Measurements from ENCODE around the gene HINT1.
"Not testable (repeated sequence)": the region's sequence is repeated elsewhere in the genome, so short reads cannot be mapped to it uniquely, and the experiment has no call there.

HINT1 gene

DNA sequence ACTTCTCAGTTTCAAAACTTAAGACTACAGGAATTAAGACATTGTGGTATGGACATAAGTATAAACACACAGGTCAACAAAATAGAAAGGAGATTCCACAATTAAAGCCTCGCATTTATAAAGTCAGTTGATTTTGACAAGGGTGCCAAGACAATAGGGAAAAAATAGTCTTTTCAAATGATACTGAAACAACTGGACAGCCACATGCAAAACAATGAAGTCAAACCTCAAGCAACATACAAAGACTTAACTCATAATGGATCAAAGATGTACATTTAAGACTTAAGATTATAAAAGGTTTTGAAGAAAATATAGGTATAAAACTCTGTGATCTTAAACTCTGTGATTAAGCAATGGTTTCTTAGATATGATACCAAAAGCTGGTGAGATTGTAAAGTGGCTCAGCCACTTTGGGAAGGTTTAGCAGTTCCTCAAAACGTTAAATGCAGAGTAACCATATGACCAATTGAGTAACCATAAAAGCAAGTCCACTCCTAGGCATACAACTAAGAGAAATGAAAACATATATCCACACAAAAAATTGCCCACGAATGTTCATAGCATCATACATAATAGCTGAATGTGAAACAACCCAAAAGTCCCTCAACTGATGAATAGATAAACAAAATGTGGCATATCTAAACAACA, 22.0 kb downstream of the HINT1 start:
- no peak overlapping the region for H3K4me3 ChIP-seq (ENCODE audit: low read depth, low read length)
- TF ChIP-seq, protein P1, sequence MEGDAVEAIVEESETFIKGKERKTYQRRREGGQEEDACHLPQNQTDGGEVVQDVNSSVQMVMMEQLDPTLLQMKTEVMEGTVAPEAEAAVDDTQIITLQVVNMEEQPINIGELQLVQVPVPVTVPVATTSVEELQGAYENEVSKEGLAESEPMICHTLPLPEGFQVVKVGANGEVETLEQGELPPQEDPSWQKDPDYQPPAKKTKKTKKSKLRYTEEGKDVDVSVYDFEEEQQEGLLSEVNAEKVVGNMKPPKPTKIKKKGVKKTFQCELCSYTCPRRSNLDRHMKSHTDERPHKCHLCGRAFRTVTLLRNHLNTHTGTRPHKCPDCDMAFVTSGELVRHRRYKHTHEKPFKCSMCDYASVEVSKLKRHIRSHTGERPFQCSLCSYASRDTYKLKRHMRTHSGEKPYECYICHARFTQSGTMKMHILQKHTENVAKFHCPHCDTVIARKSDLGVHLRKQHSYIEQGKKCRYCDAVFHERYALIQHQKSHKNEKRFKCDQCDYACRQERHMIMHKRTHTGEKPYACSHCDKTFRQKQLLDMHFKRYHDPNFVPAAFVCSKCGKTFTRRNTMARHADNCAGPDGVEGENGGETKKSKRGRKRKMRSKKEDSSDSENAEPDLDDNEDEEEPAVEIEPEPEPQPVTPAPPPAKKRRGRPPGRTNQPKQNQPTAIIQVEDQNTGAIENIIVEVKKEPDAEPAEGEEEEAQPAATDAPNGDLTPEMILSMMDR (IDR thresholded peaks at IDR 0.05; ENCODE audit: low read depth, low read length) = no peak

DNA sequence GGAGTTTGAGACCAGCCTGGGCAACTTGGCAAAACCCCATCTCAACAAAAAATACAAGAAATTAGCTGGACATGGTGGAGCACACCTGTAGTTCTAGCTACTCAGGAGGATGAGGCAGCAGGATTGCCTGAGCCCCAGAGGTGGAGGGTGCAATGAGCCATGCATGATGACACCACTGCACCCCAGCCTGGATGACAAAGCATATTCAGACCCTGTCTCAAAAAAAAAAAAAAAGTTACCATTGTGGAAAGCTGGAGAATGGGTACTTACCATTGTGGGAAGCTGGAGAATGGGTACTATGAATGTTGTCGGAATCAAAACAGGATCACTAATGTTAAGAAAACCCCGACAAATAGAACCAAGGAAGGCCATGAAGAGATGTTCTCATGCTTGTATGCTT, 25.7 kb downstream of the HINT1 start:
- TF ChIP-seq, protein P1 (IDR thresholded peaks at IDR 0.05; ENCODE audit: low read depth, low read length) = no peak

DNA sequence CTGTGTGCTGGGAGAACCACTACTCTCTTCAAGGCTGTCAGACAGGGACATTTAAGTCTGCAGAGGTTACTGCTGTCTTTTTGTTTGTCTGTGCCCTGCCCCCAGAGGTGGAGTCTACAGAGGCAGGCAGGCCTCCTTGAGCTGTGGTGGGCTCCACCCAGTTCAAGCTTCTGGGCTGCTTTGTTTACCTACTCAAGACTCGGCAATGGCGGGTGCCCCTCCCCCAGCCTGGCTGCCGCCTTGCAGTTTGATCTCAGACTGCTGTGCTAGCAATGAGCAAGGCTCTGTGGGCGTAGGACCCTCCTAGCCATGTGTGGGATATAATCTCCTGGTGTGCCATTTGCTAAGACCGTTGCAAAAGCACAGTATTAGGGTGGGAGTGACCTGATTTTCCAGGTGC, 26.6 kb downstream of the HINT1 start:
- not testable (repeated sequence) for H3K4me3 ChIP-seq (ENCODE audit: low read depth, low read length)

More for the DNA sequence above, 25.7 kb downstream of the HINT1 start:
- no peak overlapping the region for H3K4me3 ChIP-seq (ENCODE audit: low read depth, low read length)

DNA sequence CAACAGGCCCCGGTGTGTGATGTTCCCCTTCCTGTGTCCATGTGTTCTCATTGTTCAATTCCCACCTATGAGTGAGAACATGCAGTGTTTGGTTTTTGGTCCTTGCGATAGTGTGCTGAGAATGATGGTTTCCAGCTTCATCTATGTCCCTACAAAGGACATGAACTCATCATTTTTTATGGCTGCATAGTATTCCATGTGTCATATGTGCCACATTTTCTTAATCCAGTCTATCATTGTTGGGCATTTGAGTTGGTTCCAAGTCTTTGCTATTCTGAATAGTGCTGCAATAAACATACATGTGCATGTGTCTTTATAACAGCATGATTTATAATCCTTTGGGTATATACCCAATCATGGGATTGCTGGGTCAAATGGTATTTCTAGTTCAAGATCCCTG, 32.0 kb downstream of the HINT1 start:
- H3K4me3 ChIP-seq (ENCODE audit: low read depth, low read length) = not testable (repeated sequence)

GRCh38 chr5:131129306-131129705, 35.8 kb downstream of the HINT1 start:
- TF ChIP-seq, protein P1 (IDR thresholded peaks at IDR 0.05; ENCODE audit: low read depth, low read length) = no peak
- no peak overlapping the region for H3K4me3 ChIP-seq (ENCODE audit: low read depth, low read length)

DNA sequence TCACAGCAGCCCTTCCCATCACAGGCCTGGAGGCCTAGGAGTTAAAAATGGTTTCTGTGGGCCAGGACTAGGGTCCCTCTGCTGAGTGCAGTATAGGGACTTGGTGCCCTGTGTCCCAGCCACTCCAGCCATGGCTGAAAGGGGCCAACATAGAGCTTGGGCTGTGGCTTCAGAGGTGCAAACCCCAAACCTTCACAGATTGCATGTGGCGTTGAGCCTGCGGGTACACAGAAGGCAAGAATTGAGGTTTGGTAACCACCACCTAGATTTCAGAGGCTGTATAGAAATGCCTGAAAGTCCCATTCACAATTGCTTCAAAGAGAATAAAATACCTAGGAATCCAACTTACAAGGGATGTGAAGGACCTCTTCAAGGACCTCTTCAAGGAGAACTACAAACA, 37.8 kb downstream of the HINT1 start:
- H3K4me3 ChIP-seq (ENCODE audit: low read depth, low read length) = not testable (repeated sequence)

DNA sequence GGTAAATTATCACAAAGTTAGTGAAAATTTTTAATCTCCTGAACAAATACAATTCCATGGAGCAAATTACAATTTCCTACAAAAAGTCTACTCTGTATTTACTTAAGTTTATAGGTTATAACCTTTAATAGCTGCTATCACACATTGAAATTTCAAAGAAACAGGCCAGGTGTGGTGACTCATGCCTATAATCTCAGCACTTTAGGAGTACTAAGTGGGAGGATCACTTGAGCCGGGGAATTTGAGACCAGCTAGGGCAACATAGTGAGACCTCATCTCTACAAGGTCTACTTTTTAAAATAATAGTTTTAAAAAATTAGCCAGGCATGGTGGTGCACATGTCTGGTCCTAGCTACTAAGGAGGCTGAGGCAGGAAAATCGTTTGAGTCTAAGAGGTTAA, 50.3 kb downstream of the HINT1 start:
- TF ChIP-seq, protein P1 (IDR thresholded peaks at IDR 0.05; ENCODE audit: low read depth, low read length) = no peak

GRCh38 chr5:131112424-131112823, 52.6 kb downstream of the HINT1 start:
- TF ChIP-seq, protein P1 (IDR thresholded peaks at IDR 0.05; ENCODE audit: low read depth, low read length) = no peak
- no peak overlapping the region for H3K4me3 ChIP-seq (ENCODE audit: low read depth, low read length)

More for the DNA sequence above, 50.3 kb downstream of the HINT1 start:
- H3K4me3 ChIP-seq (ENCODE audit: low read depth, low read length) = no peak overlapping the region

DNA sequence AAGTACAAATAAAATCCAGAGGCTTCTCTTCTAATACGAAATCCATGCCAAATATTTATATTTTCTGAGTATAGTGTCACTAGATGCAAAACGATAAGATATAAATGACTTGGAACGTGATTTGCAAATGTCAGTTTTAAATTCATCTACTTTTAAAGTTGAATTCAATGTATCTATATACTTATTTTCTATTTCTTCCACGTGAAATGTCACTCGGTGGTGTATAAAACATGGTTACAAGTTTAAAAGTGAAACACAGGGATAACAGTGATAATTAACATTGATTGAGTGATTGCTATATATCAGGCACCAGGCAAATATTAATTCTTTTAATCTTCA, 54.8 kb downstream of the HINT1 start:
- TF ChIP-seq, protein P1 (IDR thresholded peaks at IDR 0.05; ENCODE audit: low read depth, low read length) = no peak
- H3K4me3 ChIP-seq (ENCODE audit: low read depth, low read length) = no peak overlapping the region

All from WI38 (cell line).